ENCODE data around the gene NOL4L. TPM values are rescaled to one million over a fixed set of nuclear protein-coding genes. Genes with fewer than 3 reads are reported as not detected.
A peak's percentile ranks its signal among the peaks of the same experiment; 100 is the strongest.

The NOL4L gene
- total RNA-seq, 2 experiments from 2014 or later = 26.1 to 27.4 TPM

DNA sequence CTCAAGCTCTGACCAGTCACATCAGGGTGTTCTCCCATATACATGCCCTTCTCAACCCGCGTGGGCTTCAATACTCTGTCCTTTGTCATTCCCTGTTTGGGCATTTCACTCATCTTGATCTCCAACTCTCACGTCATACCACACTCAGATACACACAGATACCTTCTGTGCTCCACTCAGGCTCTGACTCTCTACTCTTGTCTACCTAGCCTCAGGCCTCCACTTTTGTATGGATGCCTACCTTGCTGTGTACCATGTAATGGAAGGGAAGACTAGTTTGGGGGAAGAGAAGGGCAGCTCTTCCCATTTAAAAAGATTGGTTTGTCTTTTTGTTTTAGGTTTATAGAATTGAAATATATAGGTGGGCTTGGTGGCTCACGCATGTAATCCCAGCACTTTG, 178.4 kb downstream of the NOL4L start:
- H3K36me3 Mint-ChIP-seq (ENCODE audit: low read depth) = peaks cover 26% of the 10 kb centered on the region
- ChIA-PET POLR2A (interaction anchor here (0.7 kb wide), 1 partner anchor 15 kb away, joined by 3 read pairs; no protein-coding TSS in a partner anchor), CTCF (no interaction called here)
- H3K9me3 Mint-ChIP-seq = no peaks in the 10 kb centered on the region
- H3K27ac Mint-ChIP-seq = peak overlapping the region; percentile 84
- no peak for DNase-seq
- H3K27me3 Mint-ChIP-seq = no peaks in the 10 kb centered on the region
- H3K4me3 Mint-ChIP-seq = no peak overlapping the region
- H3K4me1 Mint-ChIP-seq = peaks cover 37% of the 10 kb centered on the region

DNA sequence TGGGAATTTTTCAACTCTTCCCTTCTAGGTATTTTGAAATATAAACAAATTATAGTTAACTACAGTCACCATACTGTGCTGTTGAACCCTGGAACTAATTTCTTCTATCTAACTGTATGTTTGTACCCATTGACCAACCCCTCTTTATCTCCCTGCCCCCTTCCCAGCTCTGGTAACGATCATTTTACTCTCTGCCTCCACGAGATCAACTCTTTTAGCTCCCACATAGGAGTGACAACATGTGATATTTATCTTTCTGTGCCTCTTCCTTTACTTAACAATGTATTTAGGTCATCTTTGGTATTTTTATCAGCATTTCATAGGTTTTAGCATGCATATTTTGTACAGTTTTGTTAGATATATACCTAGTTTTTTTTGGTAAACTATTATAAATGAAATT, 181.1 kb downstream of the NOL4L start:
- H3K36me3 Mint-ChIP-seq (ENCODE audit: low read depth) = peaks cover 40% of the 10 kb centered on the region
- H3K27ac Mint-ChIP-seq = no peak overlapping the region
- ChIA-PET POLR2A (no interaction called here), CTCF (interaction anchor here (1.2 kb wide), 1 partner anchor 10 kb away, joined by 3 read pairs; no protein-coding TSS in a partner anchor)
- H3K27me3 Mint-ChIP-seq = no peaks in the 10 kb centered on the region
- no peak for DNase-seq
- H3K4me3 Mint-ChIP-seq = no peak overlapping the region
- H3K9me3 Mint-ChIP-seq = no peaks in the 10 kb centered on the region
- peaks cover 47% of the 10 kb centered on the region for H3K4me1 Mint-ChIP-seq

DNA sequence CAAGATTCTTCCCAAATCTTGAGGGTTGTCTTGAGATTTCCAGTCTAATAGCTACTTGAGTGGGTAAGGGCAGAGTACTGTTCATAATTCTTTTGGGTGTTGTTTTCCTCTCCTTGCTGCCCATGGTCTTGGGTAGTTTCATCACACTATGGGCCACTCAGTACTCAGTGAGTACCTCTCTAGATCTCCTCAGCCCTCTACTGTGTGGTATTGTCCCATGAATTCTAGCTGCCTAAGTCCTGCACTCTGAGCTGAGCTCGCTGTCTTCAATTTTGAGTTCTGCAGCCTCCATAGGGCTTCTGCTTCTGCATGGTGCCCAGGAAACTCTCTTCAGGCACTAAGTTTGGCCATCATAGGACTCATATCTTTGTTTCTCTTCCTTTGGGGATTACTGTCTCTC, 184.7 kb downstream of the NOL4L start:
- no peak overlapping the region for H3K4me3 Mint-ChIP-seq
- H3K27me3 Mint-ChIP-seq = no peaks in the 10 kb centered on the region
- CTCF ChIA-PET = interaction anchor here (0.6 kb wide), 1 partner anchor 1375 kb away, joined by 4 read pairs; no protein-coding TSS in a partner anchor
- H3K27ac Mint-ChIP-seq = no peak overlapping the region
- H3K9me3 Mint-ChIP-seq = no peaks in the 10 kb centered on the region
- DNase-seq = no peak
- H3K4me1 Mint-ChIP-seq = peaks cover 31% of the 10 kb centered on the region
- peaks cover 45% of the 10 kb centered on the region for H3K36me3 Mint-ChIP-seq (ENCODE audit: low read depth)
- POLR2A ChIA-PET = no interaction called here

DNA sequence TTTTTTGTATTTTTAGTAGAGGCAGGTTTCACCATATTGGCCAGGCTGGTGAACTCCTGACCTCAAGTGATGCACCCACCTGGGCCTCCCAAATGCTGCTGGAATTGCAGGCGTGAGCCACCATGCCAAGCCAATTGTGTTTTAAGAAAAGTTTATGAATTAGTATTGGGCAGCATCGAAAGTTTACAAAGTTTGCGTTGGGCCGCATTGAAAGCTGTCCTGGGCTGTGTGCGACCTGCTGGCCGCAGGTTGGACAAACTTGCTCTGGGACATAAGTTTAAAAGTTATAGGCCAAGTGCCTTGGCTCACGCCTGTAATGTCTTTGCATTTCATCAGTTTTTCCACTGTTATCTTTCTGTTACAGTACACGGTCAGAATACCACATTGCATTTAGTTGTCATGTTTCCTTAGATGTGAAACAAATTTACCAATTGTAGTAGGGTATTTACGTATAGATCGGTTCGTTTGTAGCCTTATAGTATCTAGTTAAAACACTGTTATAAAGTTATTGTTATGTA, 187.5 kb downstream of the NOL4L start:
- peaks cover 3% of the 10 kb centered on the region for H3K9me3 Mint-ChIP-seq
- H3K36me3 Mint-ChIP-seq (ENCODE audit: low read depth) = peaks cover 61% of the 10 kb centered on the region
- POLR2A ChIA-PET = no interaction called here
- CTCF ChIA-PET = no interaction called here
- no peak overlapping the region for H3K4me3 Mint-ChIP-seq
- H3K4me1 Mint-ChIP-seq = peaks cover 36% of the 10 kb centered on the region
- no peak overlapping the region for H3K27ac Mint-ChIP-seq
- H3K27me3 Mint-ChIP-seq = no peaks in the 10 kb centered on the region
- DNase-seq = no peak

DNA sequence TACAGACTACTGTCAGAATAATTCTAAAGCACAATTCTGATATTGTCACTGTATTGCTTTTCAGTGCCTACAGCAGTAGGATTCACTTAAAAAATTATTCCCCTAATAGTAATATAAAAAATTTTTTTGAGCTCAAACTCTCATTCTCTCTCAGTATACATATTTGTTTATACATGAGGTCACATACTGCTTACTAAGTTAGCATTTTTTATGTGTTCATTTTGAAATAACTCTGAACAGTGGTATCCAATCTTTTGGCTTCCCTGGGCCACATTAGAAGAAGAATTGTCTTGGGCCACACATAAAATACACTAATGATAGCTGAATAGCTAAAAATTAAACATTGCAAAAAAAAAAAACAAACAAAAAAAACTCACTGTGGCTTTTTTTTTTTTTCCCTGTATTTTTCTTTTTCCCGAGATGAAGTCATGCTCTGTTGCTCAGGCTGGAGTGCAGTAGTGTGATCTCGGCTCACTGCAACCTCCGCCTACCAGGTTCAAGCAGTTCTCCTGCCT, 188.4 kb downstream of the NOL4L start:
- H3K27ac Mint-ChIP-seq = no peak overlapping the region
- peaks cover 63% of the 10 kb centered on the region for H3K36me3 Mint-ChIP-seq (ENCODE audit: low read depth)
- no peaks in the 10 kb centered on the region for H3K27me3 Mint-ChIP-seq
- POLR2A ChIA-PET = interaction anchor here (0.6 kb wide), 1 partner anchor 33 kb away, joined by 3 read pairs; no protein-coding TSS in a partner anchor
- no peak overlapping the region for H3K4me3 Mint-ChIP-seq
- peaks cover 37% of the 10 kb centered on the region for H3K4me1 Mint-ChIP-seq
- CTCF ChIA-PET = no interaction called here
- DNase-seq = no peak
- H3K9me3 Mint-ChIP-seq = peaks cover 3% of the 10 kb centered on the region

DNA sequence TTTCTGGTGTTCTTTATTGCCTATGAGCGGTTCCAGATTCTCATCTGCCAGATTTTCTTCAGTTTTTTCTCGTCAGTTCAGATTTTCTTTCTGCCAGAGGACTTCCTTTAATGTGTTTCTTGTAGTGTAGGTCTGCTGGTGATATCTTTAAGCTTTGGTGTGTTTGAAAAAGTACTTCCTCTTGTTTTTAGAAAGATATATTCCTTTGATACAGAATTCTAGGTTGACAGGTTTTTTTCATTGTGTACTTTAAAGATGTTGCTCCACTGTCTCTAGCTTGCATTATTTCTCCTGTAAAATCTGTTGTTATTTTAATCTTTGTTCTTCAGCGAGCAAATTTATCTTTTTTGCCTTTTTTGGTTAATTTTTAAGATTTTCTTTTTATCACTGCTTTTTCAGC, 190.1 kb downstream of the NOL4L start:
- H3K9me3 Mint-ChIP-seq = peaks cover 3% of the 10 kb centered on the region
- no peak overlapping the region for H3K4me3 Mint-ChIP-seq
- peaks cover 39% of the 10 kb centered on the region for H3K4me1 Mint-ChIP-seq
- no peak for DNase-seq
- ChIA-PET POLR2A (no interaction called here), CTCF (interaction anchor here (0.9 to 1.1 kb wide), 2 partner anchors 14 to 26 kb away, joined by 3 to 4 read pairs; no protein-coding TSS in a partner anchor)
- peaks cover 63% of the 10 kb centered on the region for H3K36me3 Mint-ChIP-seq (ENCODE audit: low read depth)
- H3K27me3 Mint-ChIP-seq = no peaks in the 10 kb centered on the region
- no peak overlapping the region for H3K27ac Mint-ChIP-seq

Other genes with a start within 250 kb of the NOL4L start
- 100 to 1,000 TPM; 110 TPM for gene ASXL1, start 227.0 kb downstream of the NOL4L start, total RNA-seq
- under 1 TPM; 0.07 to 0.08 TPM for gene C20orf203, start 88.6 kb upstream of the NOL4L start, total RNA-seq
- 10 to 100 TPM; 63.4 to 75.7 TPM for gene COMMD7, start 158.1 kb upstream of the NOL4L start, total RNA-seq
- gene DNMT3B, start 177.1 kb upstream of the NOL4L start, total RNA-seq = 1 to 10 TPM; 3.7 to 4.1 TPM
- 100 to 1,000 TPM; 133 to 143 TPM for gene MAPRE1, start 234.6 kb upstream of the NOL4L start, total RNA-seq

Data from activated CD4-positive, alpha-beta T cell treated with anti-CD3 and anti-CD28 coated beads, Interleukin-2, amount 10 ng/mL, durations not matched to agents 7 days and 5 days (primary cell).